Esophagus squamous epithelium (tissue), 4 donors: ENCODE measurements around the gene PHAX.

ENCODE experiments used
- POLR2A ChIP-seq, 4 donors: fragments of 450-650 bp; IDR thresholded peaks; one replicate each; pipeline ENCODE4 v1.6.1; 2017; ENCODE audit warnings: antibody characterized with exemption in 4 of 4, mild to moderate bottlenecking in 4 of 4, moderate library complexity in 3 of 4
- TF ChIP-seq, protein P1 (sequence below), 6 experiments: fragments of 450-650 bp in 4 of 6; fragments of 200-600 bp in 2 of 6; sonication (generic) in 2 of 6; IDR thresholded peaks; one replicate each; pipeline ENCODE4 v1.5.1; 2016 to 2019; ENCODE audit warnings: antibody characterized with exemption in 6 of 6, mild to moderate bottlenecking in 4 of 6, moderate library complexity in 4 of 6

DNA sequence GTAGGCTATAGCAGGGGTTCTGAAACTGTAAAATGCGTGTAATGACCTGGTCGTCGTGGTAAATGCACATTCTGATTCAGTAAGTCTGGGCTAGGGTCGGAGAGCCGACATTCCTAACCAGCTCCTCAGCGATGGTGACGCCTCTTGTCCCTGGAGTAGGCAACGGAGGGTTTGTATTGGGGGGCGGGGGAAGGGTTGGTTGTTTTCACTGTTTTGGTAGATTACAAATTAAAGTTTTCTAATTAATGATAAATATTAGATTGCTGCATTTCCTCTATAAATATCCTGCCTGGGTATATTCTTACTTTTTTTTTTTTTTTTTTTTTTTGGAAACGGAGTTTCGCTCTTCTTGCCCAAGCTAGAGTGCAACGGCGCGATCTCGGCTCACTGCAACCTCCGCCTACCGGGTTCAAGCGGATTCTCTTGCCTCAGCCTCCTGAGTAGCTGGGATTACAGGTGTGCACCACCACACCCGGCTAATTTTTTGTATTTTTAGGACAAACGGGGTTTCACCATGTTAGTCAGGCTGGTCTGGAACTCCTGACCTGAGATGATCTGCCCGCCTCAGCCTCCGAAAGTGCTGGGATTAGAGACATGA is 5.2 kb upstream of the PHAX start:
- TF ChIP-seq POLR2A (IDR thresholded peaks at IDR 0.05), result no peak
- TF ChIP-seq, protein P1, sequence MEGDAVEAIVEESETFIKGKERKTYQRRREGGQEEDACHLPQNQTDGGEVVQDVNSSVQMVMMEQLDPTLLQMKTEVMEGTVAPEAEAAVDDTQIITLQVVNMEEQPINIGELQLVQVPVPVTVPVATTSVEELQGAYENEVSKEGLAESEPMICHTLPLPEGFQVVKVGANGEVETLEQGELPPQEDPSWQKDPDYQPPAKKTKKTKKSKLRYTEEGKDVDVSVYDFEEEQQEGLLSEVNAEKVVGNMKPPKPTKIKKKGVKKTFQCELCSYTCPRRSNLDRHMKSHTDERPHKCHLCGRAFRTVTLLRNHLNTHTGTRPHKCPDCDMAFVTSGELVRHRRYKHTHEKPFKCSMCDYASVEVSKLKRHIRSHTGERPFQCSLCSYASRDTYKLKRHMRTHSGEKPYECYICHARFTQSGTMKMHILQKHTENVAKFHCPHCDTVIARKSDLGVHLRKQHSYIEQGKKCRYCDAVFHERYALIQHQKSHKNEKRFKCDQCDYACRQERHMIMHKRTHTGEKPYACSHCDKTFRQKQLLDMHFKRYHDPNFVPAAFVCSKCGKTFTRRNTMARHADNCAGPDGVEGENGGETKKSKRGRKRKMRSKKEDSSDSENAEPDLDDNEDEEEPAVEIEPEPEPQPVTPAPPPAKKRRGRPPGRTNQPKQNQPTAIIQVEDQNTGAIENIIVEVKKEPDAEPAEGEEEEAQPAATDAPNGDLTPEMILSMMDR (IDR thresholded peaks at IDR 0.05), result no peak
